ENCODE results near the gene PKDREJ. TPM values are rescaled to one million over a fixed set of nuclear protein-coding genes. Genes with fewer than 3 reads are reported as not detected.
A peak's percentile ranks its signal among the peaks of the same experiment; 100 is the strongest.

Gene PKDREJ
- total RNA-seq, 4 donors from 2014 or later, result not detected

- Histone ChIP-seq H3K9me3 (no peaks in the 10 kb centered on the region), H3K27me3 (no peaks in the 10 kb centered on the region), H3K4me3 (no peak overlapping the region), H3K36me3 (no peaks in the 10 kb centered on the region), H3K27ac (no peak overlapping the region), H3K4me1 (peaks cover 7 to 10% of the 10 kb centered on the region in 2 donors)
- TF ChIP-seq POLR2A (IDR thresholded peaks at IDR 0.05) (no peak), CTCF (IDR thresholded peaks at IDR 0.05 in 4 of 5, conservative IDR thresholded peaks at IDR 0.05 in 1 of 5) (no peak)
- no peak for DNase-seq
- intact Hi-C loops (cut with DNase I; ENCODE audit: low total_unique reads) (no loop called here), in situ Hi-C loops (cut with MboI; ENCODE audit: low sequenced_read_pairs in 4 of 4) (no loop called here)
- no peak for ATAC-seq
Measured at GRCh38 chr22:46259374-46259773, 3.8 kb downstream of the PKDREJ start.

- H3K27me3 ChIP-seq, result no peaks in the 10 kb centered on the region
- in situ Hi-C loops (cut with MboI; ENCODE audit: low sequenced_read_pairs in 4 of 4) (no loop called here), intact Hi-C loops (cut with DNase I; ENCODE audit: low total_unique reads) (no loop called here)
- DNase-seq, result no peak
- TF ChIP-seq POLR2A (IDR thresholded peaks at IDR 0.05) (no peak), CTCF (IDR thresholded peaks at IDR 0.05 in 4 of 5, conservative IDR thresholded peaks at IDR 0.05 in 1 of 5) (no peak)
- H3K9me3 ChIP-seq, result no peaks in the 10 kb centered on the region
- H3K4me1 ChIP-seq, result peaks cover 12 to 16% of the 10 kb centered on the region in 2 donors
- H3K27ac ChIP-seq, result peak overlapping the region in 2 of 4 donors; percentile 22 to 25
- H3K4me3 ChIP-seq, result no peak overlapping the region
- ATAC-seq, result peak; percentile 32 to 39
- no peaks in the 10 kb centered on the region for H3K36me3 ChIP-seq
Measured at GRCh38 chr22:46256358-46256958, 6.7 kb downstream of the PKDREJ start.

- H3K27ac ChIP-seq, result no peak overlapping the region
- intact Hi-C loops (cut with DNase I; ENCODE audit: low total_unique reads), result loop anchor here (2.0 to 5.0 kb wide), 3 partner anchors 45 to 101 kb away; partner anchors contain the start of genes GTSE1 and PPARA
- no peak overlapping the region for H3K4me3 ChIP-seq
- H3K27me3 ChIP-seq, result no peaks in the 10 kb centered on the region
- TF ChIP-seq POLR2A (IDR thresholded peaks at IDR 0.05) (no peak), CTCF (IDR thresholded peaks at IDR 0.05 in 4 of 5, conservative IDR thresholded peaks at IDR 0.05 in 1 of 5) (no peak)
- no peak for ATAC-seq
- in situ Hi-C loops (cut with MboI; ENCODE audit: low sequenced_read_pairs in 4 of 4), result no loop called here
- H3K4me1 ChIP-seq, result peaks cover 23 to 30% of the 10 kb centered on the region in 2 donors
- H3K9me3 ChIP-seq, result no peaks in the 10 kb centered on the region
- no peak for DNase-seq
- H3K36me3 ChIP-seq, result no peaks in the 10 kb centered on the region
Measured at GRCh38 chr22:46251816-46252380, 11.2 kb downstream of the PKDREJ start.

- no peaks in the 10 kb centered on the region for H3K9me3 ChIP-seq
- no peak for ATAC-seq
- peaks cover 18 to 25% of the 10 kb centered on the region in 2 donors for H3K4me1 ChIP-seq
- no peak for TF ChIP-seq POLR2A (IDR thresholded peaks at IDR 0.05)
- no peaks in the 10 kb centered on the region for H3K27me3 ChIP-seq
- intact Hi-C loops (cut with DNase I; ENCODE audit: low total_unique reads), result loop anchor here (2.0 to 5.0 kb wide), 3 partner anchors 46 to 100 kb away; partner anchors contain the start of genes GTSE1 and PPARA
- in situ Hi-C loops (cut with MboI; ENCODE audit: low sequenced_read_pairs in 4 of 4), result no loop called here
- peak overlapping the region; percentile 91 to 96 (median 94) for H3K27ac ChIP-seq
- no peaks in the 10 kb centered on the region for H3K36me3 ChIP-seq
- no peak for DNase-seq
- H3K4me3 ChIP-seq, result peak overlapping the region; percentile 85 to 96 (median 87)
Measured at GRCh38 chr22:46251266-46251665, 11.9 kb downstream of the PKDREJ start.

- TF ChIP-seq POLR2A (IDR thresholded peaks at IDR 0.05) (no peak), CTCF (IDR thresholded peaks at IDR 0.05 in 4 of 5, conservative IDR thresholded peaks at IDR 0.05 in 1 of 5) (no peak)
- Histone ChIP-seq H3K27ac (peak overlapping the region; percentile 91 to 96 (median 94)), H3K9me3 (no peaks in the 10 kb centered on the region), H3K36me3 (no peaks in the 10 kb centered on the region), H3K27me3 (no peaks in the 10 kb centered on the region), H3K4me3 (peak overlapping the region; percentile 85 to 96 (median 87)), H3K4me1 (peaks cover 16 to 22% of the 10 kb centered on the region in 2 donors)
- intact Hi-C loops (cut with DNase I; ENCODE audit: low total_unique reads) (loop anchor here (1.0 to 5.0 kb wide), 4 partner anchors 17 to 100 kb away; partner anchors contain the start of genes GTSE1 and PPARA), in situ Hi-C loops (cut with MboI; ENCODE audit: low sequenced_read_pairs in 4 of 4) (no loop called here)
- DNase-seq (no peak), ATAC-seq (peak; percentile 10 to 13)
Measured at GRCh38 chr22:46250783-46251125, 12.4 kb downstream of the PKDREJ start.
